GM12891 (cell line): ENCODE measurements around the gene JPH2.

Source experiments
- DNase-seq: peaks from one replicate; pipeline ENCODE4 v3.0.0; 2011; ENCODE audit warnings: low spot score; ENCODE audit not compliant: insufficient read length
- FAIRE-seq: peaks from 2 replicates; lab custom pipeline; 2011; peaks lifted over from hg19 to GRCh38; lab: Jason Lieb, UNC
- PAX5 ChIP-seq: IDR thresholded peaks from 2 replicates; pipeline ENCODE4 v1.6.1; 2011; ENCODE audit warnings: low read length, moderate library complexity, mild to moderate bottlenecking; ENCODE audit not compliant: insufficient read depth, severe bottlenecking
- POLR2A ChIP-seq: IDR thresholded peaks from 2 replicates; pipeline ENCODE4 v1.6.1; 2011; ENCODE audit warnings: low read depth, low read length, control low read depth
- POLR2AphosphoS5 ChIP-seq: IDR thresholded peaks from 2 replicates; pipeline ENCODE4 v1.6.1; 2011; ENCODE audit warnings: low read depth, low read length, control low read depth
- POU2F2 ChIP-seq: IDR thresholded peaks from 2 replicates; pipeline ENCODE4 v1.6.1; 2011; ENCODE audit warnings: low read depth, mild to moderate bottlenecking, control low read depth, low read length, moderate library complexity
- SPI1 ChIP-seq: IDR thresholded peaks from 2 replicates; pipeline ENCODE4 v1.6.1; 2011; ENCODE audit warnings: low read depth, low read length, control low read depth
- TAF1 ChIP-seq: IDR thresholded peaks from 2 replicates; pipeline ENCODE4 v1.6.1; 2011; ENCODE audit warnings: low read depth, low read length, control low read depth

JPH2 gene

DNA sequence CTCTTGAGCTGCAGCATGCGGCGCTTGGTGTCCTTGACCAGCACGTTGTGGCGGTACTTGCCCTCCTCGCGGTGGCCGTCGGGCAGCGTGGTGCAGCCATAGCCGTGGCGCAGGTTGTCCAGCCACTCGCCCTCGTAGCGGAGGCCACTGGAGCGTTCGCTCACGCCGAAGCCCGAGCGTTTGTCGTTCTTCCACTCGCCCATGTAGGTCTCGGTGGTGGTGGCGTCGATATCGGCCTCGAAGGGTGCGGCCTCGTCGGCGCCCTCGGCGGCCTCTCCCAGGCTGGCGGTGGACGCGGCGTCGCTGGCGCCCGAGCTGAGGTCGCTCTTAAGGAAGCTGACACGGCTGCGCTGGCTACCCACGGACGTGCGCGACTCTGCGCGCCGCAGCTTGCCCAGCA lies 27.3 kb downstream of the JPH2 start:
- FAIRE-seq (no peak), DNase-seq (no peak)
- TF ChIP-seq POLR2A = no peak
- no peak for TF ChIP-seq PAX5
- TF ChIP-seq POLR2AphosphoS5 = no peak
- TF ChIP-seq SPI1 = no peak
- no peak for TF ChIP-seq TAF1
- TF ChIP-seq POU2F2 = no peak

- TF ChIP-seq POLR2AphosphoS5 (no peak), POU2F2 (no peak), PAX5 (no peak), SPI1 (no peak), TAF1 (no peak), POLR2A (no peak)
- no peak for DNase-seq
- FAIRE-seq = no peak
These were observed 27.9 kb downstream of the JPH2 start for GRCh38 chr20:44159125-44159524.

GRCh38 chr20:44157061-44157460 lies 29.9 kb downstream of the JPH2 start:
- FAIRE-seq = no peak
- DNase-seq = no peak
- TF ChIP-seq POU2F2 (no peak), PAX5 (no peak), POLR2AphosphoS5 (no peak), SPI1 (no peak), TAF1 (no peak), POLR2A (no peak)

GRCh38 chr20:44154521-44155001 lies 32.4 kb downstream of the JPH2 start:
- TF ChIP-seq POLR2AphosphoS5 = no peak
- TF ChIP-seq POU2F2 = no peak
- TF ChIP-seq TAF1 = no peak
- TF ChIP-seq SPI1 = no peak
- no peak for TF ChIP-seq PAX5
- no peak for TF ChIP-seq POLR2A
- no peak for FAIRE-seq
- DNase-seq = no peak

- DNase-seq = no peak
- no peak for FAIRE-seq
- TF ChIP-seq TAF1 = no peak
- TF ChIP-seq POU2F2 = no peak
- TF ChIP-seq POLR2A = no peak
- no peak for TF ChIP-seq POLR2AphosphoS5
- no peak for TF ChIP-seq PAX5
- no peak for TF ChIP-seq SPI1
These were observed 33.3 kb downstream of the JPH2 start for GRCh38 chr20:44153636-44154043.

GRCh38 chr20:44151621-44152416 lies 35.2 kb downstream of the JPH2 start:
- FAIRE-seq (no peak), DNase-seq (no peak)
- no peak for TF ChIP-seq POLR2AphosphoS5
- TF ChIP-seq POLR2A = no peak
- TF ChIP-seq POU2F2 = no peak
- TF ChIP-seq PAX5 = no peak
- no peak for TF ChIP-seq TAF1
- no peak for TF ChIP-seq SPI1

- FAIRE-seq = no peak
- DNase-seq = no peak
- TF ChIP-seq POLR2AphosphoS5 = no peak
- TF ChIP-seq SPI1 = no peak
- TF ChIP-seq TAF1 = no peak
These were observed 40.7 kb downstream of the JPH2 start for GRCh38 chr20:44146272-44146671.

GRCh38 chr20:44145131-44145775 lies 41.7 kb downstream of the JPH2 start:
- DNase-seq (no peak), FAIRE-seq (no peak)
- TF ChIP-seq POLR2AphosphoS5 = no peak
- TF ChIP-seq PAX5 = no peak
- TF ChIP-seq SPI1 = no peak
- TF ChIP-seq POLR2A = no peak
- no peak for TF ChIP-seq POU2F2
- TF ChIP-seq TAF1 = no peak

DNA sequence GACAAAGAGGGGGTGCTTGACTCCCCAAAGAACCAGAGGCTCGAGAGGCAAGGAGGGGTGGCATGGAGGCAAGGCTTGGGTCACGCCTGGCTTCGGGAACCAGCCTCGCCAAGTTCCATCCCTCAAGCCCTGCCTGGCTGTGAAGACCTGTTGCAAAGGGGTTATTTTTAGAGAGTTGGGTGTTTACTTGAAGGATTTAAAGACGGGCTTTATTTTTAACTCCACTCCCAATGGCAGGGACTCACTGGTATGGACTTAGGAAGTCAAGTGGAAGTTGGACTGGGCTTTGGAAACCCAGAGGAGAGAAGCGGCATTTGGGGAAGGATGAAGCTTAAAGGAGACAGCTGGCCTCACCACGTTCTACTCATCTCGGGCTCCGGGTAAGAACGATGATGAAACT lies 43.1 kb downstream of the JPH2 start:
- TF ChIP-seq TAF1 = no peak
- no peak for TF ChIP-seq POU2F2
- no peak for TF ChIP-seq POLR2A
- TF ChIP-seq POLR2AphosphoS5 = no peak
- TF ChIP-seq PAX5 = no peak
- TF ChIP-seq SPI1 = no peak
- FAIRE-seq (no peak), DNase-seq (no peak)

- no peak for TF ChIP-seq POLR2A
- no peak for TF ChIP-seq SPI1
- TF ChIP-seq POU2F2 = no peak
- TF ChIP-seq TAF1 = no peak
- TF ChIP-seq POLR2AphosphoS5 = no peak
- no peak for TF ChIP-seq PAX5
- FAIRE-seq = no peak
These were observed 44.6 kb downstream of the JPH2 start for GRCh38 chr20:44142413-44142812.

More at GRCh38 chr20:44142413-44142812, 44.6 kb downstream of the JPH2 start:
- DNase-seq = no peak
